Fibroblast of skin of scalp (primary cell): ENCODE data around the gene PTPN20.

Experiments used
- DNase-seq: peaks from one replicate; pipeline ENCODE4 v3.0.0-alpha.2; 2013

The PTPN20 gene

DNA sequence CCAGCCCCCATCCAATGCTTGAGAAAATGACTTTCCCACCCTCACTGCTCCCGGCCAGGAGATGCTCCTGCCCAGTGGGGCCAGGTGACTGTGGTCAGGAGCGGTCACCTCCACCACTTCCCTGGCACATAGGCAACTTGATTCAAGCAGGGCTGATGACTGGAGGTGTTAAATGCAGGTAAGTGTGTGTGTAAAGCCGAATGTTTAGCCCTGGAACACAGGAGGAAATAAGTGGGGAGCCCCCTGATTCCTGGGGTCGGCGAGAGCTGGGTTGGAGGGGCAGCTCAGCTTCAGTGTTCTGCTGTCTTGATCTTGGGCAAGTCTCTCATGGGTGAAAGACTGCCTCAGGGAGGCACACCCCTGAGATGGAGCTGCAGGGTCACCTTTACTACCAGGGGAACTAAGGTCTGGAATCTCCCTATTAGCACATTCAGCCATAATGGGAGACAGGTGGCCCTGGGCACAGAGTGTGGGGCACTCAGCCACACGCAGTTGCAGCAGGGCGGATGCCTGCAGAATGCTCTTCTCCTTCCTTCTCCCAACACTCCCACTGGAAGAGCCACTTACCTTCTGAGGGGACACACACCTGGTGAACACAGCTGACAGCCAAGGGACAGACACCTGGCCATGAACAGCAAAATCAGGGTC lies 124.1 kb downstream of the PTPN20 start:
- no peak for DNase-seq

GRCh38 chr10:47035819-47036337 lies 124.7 kb downstream of the PTPN20 start:
- no peak for DNase-seq

GRCh38 chr10:47036771-47037170 lies 125.5 kb downstream of the PTPN20 start:
- DNase-seq, result no peak

- no peak for DNase-seq
Observed at GRCh38 chr10:47037654-47038425, 126.6 kb downstream of the PTPN20 start.

GRCh38 chr10:47038881-47039561 lies 127.8 kb downstream of the PTPN20 start:
- no peak for DNase-seq

DNA sequence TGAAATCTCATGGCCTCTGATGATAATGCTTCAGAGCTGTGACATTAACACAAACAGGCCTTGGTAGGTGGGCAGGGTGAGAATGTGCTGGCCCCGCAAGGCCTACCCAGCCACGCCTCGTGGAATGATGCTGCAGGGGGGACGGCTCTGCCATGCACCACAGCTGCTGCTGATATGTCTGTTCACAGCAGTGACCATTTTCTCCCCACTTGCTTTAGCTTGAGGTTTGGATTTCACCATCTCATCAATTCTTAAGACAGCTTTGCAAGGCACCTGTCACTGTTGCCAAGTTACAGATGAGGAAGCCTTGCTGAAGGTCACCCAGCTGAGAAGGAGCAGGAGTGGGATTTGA lies 128.3 kb downstream of the PTPN20 start:
- DNase-seq, result no peak

DNA sequence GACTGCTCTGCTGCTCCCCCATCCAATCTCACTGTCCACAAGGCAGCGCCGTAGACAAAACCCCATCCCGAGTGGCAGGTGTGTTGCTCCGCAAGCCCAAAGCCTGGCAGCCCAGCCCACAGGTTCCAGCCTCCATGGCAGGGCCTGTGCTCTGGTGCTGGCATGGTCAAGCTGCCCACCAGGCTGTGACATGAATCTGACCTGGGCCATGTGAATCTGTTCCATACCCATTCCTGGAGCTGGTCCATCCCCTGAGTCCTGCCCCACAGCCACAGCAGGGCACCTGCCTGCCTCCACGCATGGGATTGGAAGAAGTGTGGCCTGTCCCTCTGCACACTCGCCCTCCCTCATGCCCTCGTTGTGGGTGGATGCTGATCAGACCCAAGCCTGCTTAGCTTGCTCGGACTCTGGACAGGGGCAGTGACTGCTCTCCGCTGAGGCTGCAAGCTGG lies 128.8 kb downstream of the PTPN20 start:
- DNase-seq, result no peak

DNA sequence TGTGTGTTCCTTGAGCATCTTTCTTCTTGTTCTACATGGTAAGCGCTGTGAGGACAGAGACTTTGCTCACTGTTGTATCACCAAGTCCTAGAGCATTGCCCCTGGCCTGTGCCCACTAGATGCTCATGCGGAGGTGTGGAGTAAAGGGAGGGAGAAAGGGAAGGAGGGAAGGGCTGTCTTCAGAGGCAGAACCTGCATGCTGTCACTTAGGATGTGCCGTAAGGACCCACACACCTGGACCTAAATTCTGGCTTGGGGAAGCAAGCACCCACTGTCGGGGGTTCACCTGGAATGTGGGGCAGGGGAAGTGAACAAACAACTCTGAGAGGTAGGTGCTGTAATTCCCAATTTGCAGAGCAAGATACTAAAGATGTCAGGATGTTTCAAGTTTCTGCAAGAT lies 129.5 kb downstream of the PTPN20 start:
- DNase-seq, result no peak

GRCh38 chr10:47041396-47042198 lies 130.4 kb downstream of the PTPN20 start:
- no peak for DNase-seq

- DNase-seq, result no peak
Observed at GRCh38 chr10:47042199-47042473, 130.9 kb downstream of the PTPN20 start.

DNA sequence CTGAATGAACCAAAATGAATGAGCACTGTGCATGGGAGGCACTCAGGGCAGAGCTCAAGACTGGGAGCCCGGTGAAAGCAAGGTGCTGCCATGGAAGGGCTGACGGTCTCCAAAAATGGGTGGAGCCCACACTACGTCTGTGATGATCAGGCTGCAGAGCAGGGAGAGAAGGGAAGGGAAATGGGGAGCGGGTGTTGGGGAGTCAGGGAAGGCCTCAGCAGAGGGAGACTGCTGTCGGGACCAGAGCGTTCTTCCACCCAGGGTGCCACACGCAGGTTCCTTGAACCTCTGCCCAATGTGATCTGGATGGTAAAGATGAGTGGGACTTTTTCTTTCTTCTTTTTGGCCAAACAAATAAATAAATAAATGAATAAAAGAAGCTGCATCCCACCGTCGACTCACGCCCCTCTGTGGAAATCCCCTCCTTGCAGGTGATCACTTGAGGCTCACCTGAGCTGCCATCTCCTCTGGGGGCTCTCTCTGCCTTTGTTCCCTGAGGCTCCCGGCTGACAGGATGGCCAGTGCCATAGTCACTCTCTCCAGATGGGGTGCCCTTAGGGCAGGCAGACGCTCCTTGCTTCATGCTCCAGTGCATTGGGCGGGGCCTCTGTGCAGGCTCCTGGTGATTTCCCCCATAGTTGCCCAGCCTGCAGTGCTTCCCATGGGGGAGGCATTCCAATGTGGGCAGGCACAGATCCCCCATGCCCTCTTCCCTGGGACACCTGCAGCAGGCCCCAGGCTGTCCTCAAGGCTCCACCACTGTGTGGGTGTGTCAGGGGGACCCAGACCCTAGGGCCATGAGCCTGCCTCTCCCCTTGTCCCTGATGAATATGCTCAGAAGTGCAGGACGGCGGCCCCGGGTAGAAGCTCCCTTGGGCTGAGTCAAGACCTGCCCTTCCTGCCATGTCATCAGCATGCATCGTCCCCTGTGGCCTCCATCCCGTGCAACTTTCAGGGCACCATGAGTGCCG lies 131.8 kb downstream of the PTPN20 start:
- no peak for DNase-seq

DNA sequence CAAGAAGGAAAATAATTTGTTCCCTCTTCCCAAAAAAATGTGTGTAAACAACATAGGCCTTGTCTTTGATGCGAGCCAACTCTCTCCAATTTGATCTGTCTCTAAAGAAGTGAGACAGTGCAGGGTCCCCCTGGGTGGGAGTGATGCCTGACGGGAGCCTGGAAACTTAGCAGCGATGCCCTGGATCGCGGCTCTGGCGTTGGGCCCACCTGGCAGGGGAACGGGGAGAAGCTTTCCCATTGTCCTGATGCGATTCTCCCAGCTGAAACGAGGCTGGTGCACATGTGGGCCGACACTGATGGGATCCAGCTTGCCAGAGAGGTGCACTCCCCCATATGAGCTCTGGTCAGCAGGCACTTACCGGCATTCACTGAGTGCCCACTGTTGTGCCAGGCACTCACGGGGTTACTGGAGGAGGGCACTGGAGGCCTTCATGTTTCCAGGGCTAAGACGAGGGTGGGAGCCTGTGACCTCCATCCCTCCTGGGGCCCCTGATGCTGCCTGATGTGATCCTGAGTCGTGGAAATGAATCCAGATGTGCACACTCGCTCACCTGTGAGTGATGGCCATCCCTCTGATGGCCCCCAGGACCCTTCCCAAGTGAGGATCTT lies 132.8 kb downstream of the PTPN20 start:
- DNase-seq, result no peak

- DNase-seq, result no peak
Observed at GRCh38 chr10:47044741-47045140, 133.5 kb downstream of the PTPN20 start.

DNA sequence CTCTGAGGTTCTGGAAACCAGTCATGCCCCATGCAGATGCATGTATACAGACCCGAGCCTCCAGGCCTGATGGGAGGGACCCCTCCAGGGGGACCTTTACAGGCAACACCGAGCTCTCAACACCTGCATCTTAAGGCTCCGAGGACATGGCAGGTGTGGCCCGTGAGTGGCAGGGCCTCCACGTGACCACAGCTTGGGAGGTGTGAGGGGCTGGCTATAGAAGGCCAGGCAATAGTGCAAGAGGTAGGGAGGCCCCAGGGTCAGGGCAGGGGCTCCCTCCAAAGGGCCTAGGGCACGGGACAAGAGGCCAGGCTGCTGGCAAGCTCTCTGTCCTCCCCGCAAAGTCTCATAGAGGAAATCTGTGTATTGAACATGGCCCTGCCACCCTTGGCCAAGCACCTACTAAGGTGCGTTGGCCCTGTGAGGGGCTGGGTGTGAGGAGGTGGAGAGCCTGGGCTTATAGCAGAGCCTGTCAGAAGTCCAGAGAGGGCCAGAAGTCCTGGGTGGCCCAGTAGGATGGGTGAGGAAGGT lies 134.2 kb downstream of the PTPN20 start:
- DNase-seq, result no peak

- no peak for DNase-seq
Observed at GRCh38 chr10:47046321-47047126, 135.3 kb downstream of the PTPN20 start.

GRCh38 chr10:47047127-47047504 lies 135.9 kb downstream of the PTPN20 start:
- DNase-seq, result no peak

GRCh38 chr10:47047577-47048525 lies 136.6 kb downstream of the PTPN20 start:
- DNase-seq, result peak; percentile 64

- no peak for DNase-seq
Observed at GRCh38 chr10:47048526-47048905, 137.3 kb downstream of the PTPN20 start.
